ENCODE data around the gene RAB30. TPM values are rescaled to one million over a fixed set of nuclear protein-coding genes. Genes with fewer than 3 reads are reported as not detected.

The RAB30 gene
- total RNA-seq, 1 experiment from 2014 or later: 1.5 TPM

DNA sequence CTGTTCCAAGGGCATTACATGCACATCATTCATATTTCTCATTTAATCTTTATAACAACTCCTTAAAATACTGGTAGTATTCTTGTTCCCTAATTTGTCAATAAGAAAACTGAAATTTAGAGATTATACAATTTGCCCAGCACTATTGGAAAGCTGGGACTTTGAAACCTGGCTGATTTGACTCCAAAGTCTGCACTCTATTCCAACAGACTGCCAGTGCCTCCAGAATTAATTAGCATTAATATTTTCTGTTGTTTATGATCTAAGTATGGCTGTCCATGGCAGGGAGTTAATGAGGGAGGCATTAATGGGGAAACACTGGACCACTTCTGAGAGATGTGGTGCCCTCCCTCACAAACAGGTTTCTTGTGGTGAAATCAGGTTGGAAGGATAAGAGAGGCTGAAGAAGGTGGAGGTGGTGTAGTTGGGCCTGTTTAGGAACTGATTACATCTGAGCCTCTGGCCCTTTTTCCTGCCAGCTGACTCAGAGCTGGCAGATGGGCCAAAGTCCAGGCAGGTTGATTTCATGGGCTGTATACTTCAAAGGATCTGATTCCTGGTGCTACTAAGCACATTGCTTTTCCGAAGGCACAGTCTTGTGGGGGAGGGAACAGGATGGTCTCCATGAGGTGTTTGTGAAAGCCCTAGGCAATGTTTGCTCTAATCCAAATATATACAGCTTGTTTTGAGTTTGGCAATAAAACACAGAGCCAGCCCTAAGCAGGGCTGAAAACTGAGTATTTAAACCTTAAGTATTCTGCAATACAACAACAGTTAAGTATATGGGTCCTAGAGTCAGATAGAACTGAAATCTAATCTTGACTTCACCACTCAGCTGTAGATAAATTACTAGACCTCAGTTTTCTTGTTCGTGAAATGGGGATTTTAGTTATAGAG lies 21.0 kb upstream of the RAB30 start:
- no peaks in the 10 kb centered on the region for H3K27me3 Mint-ChIP-seq (ENCODE audit: unreplicated experiment)
- H3K36me3 Mint-ChIP-seq (ENCODE audit: insufficient read depth, unreplicated experiment): peaks cover 9% of the 10 kb centered on the region
- CTCF ChIA-PET: interaction anchor here (0.6 kb wide), 1 partner anchor 59 kb away, joined by 3 read pairs; no protein-coding TSS in a partner anchor
- intact Hi-C loops (cut with micrococcal nuclease; ENCODE audit: unreplicated experiment): loop anchor here (5.0 kb wide), 1 partner anchor 65 kb away; the partner anchor contains the start of gene PCF11
- no peak overlapping the region for H3K27ac Mint-ChIP-seq (ENCODE audit: unreplicated experiment)
- no peak overlapping the region for H3K4me3 Mint-ChIP-seq (ENCODE audit: low read depth, unreplicated experiment)
- TF ChIP-seq, protein P1, sequence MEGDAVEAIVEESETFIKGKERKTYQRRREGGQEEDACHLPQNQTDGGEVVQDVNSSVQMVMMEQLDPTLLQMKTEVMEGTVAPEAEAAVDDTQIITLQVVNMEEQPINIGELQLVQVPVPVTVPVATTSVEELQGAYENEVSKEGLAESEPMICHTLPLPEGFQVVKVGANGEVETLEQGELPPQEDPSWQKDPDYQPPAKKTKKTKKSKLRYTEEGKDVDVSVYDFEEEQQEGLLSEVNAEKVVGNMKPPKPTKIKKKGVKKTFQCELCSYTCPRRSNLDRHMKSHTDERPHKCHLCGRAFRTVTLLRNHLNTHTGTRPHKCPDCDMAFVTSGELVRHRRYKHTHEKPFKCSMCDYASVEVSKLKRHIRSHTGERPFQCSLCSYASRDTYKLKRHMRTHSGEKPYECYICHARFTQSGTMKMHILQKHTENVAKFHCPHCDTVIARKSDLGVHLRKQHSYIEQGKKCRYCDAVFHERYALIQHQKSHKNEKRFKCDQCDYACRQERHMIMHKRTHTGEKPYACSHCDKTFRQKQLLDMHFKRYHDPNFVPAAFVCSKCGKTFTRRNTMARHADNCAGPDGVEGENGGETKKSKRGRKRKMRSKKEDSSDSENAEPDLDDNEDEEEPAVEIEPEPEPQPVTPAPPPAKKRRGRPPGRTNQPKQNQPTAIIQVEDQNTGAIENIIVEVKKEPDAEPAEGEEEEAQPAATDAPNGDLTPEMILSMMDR (IDR thresholded peaks at IDR 0.05; ENCODE audit: unreplicated experiment): no peak
- no TSS peak for BruUV-seq (replicated peaks)
- no peaks in the 10 kb centered on the region for H3K9me3 Mint-ChIP-seq (ENCODE audit: low read depth, unreplicated experiment)
- H3K4me1 Mint-ChIP-seq (ENCODE audit: low read depth, unreplicated experiment): peaks cover 10% of the 10 kb centered on the region
- DNase-seq: peak; percentile 50

DNA sequence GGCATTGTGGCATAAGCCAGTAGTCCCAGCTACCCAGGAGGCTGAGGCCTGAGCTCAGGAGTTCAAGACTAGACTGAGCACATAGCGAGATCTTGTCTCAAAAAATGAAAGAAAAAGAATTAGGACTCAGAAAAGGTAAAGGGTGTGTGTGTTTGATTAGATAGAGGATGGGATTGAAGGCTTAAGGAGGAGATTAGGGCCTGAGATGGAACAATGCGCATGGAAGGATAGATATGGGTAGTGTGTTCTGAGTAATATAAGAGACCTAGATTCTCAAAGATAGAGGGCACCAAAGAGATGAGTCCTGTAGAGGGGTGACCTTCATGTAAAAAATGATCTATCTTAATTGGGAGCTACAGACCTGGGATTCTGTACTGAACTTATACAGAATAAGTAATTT lies 17.3 kb upstream of the RAB30 start:
- no peaks in the 10 kb centered on the region for H3K27me3 Mint-ChIP-seq (ENCODE audit: unreplicated experiment)
- no TSS peak for BruUV-seq (replicated peaks)
- DNase-seq: no peak
- H3K9me3 Mint-ChIP-seq (ENCODE audit: low read depth, unreplicated experiment): no peaks in the 10 kb centered on the region
- intact Hi-C loops (cut with micrococcal nuclease; ENCODE audit: unreplicated experiment): no loop called here
- H3K4me1 Mint-ChIP-seq (ENCODE audit: low read depth, unreplicated experiment): peaks cover 10% of the 10 kb centered on the region
- CTCF ChIA-PET: no interaction called here
- TF ChIP-seq, protein P1 (IDR thresholded peaks at IDR 0.05; ENCODE audit: unreplicated experiment): no peak
- H3K36me3 Mint-ChIP-seq (ENCODE audit: insufficient read depth, unreplicated experiment): peaks cover 11% of the 10 kb centered on the region
- H3K27ac Mint-ChIP-seq (ENCODE audit: unreplicated experiment): peak overlapping the region; percentile 9
- no peak overlapping the region for H3K4me3 Mint-ChIP-seq (ENCODE audit: low read depth, unreplicated experiment)

DNA sequence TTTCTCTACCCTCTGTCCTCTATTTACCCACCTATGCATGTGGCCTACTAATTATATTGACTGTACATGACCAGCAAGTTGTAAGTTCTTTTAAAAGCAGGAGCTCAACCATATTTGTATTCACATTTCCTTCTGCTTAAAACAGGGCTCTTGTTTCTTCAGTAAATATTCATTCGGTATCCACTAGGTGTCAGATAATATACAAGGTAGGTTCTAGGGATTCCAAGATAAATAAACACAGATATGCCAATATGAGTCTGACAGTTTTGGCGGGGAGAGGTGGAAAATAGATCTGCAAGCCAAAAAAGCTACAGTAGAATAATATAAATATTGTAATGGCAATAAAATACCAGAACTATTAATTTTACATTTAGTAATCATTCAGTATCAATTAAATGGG lies 15.3 kb upstream of the RAB30 start:
- no peak overlapping the region for H3K27ac Mint-ChIP-seq (ENCODE audit: unreplicated experiment)
- no peaks in the 10 kb centered on the region for H3K27me3 Mint-ChIP-seq (ENCODE audit: unreplicated experiment)
- peaks cover 17% of the 10 kb centered on the region for H3K36me3 Mint-ChIP-seq (ENCODE audit: insufficient read depth, unreplicated experiment)
- H3K4me1 Mint-ChIP-seq (ENCODE audit: low read depth, unreplicated experiment): no peaks in the 10 kb centered on the region
- intact Hi-C loops (cut with micrococcal nuclease; ENCODE audit: unreplicated experiment): no loop called here
- no TSS peak for BruUV-seq (replicated peaks)
- TF ChIP-seq, protein P1 (IDR thresholded peaks at IDR 0.05; ENCODE audit: unreplicated experiment): no peak
- H3K9me3 Mint-ChIP-seq (ENCODE audit: low read depth, unreplicated experiment): no peaks in the 10 kb centered on the region
- no peak for DNase-seq
- H3K4me3 Mint-ChIP-seq (ENCODE audit: low read depth, unreplicated experiment): no peak overlapping the region
- CTCF ChIA-PET: interaction anchor here (0.6 kb wide), 1 partner anchor 12 kb away, joined by 3 read pairs; no protein-coding TSS in a partner anchor

- no peak for DNase-seq
- Mint-ChIP-seq H3K9me3 (ENCODE audit: low read depth, unreplicated experiment) (no peaks in the 10 kb centered on the region), H3K27me3 (ENCODE audit: unreplicated experiment) (no peaks in the 10 kb centered on the region), H3K4me1 (ENCODE audit: low read depth, unreplicated experiment) (no peaks in the 10 kb centered on the region), H3K36me3 (ENCODE audit: insufficient read depth, unreplicated experiment) (peaks cover 15% of the 10 kb centered on the region), H3K27ac (ENCODE audit: unreplicated experiment) (no peak overlapping the region), H3K4me3 (ENCODE audit: low read depth, unreplicated experiment) (no peak overlapping the region)
- CTCF ChIA-PET: no interaction called here
- BruUV-seq (replicated peaks): no TSS peak
- intact Hi-C loops (cut with micrococcal nuclease; ENCODE audit: unreplicated experiment): no loop called here
- TF ChIP-seq, protein P1 (IDR thresholded peaks at IDR 0.05; ENCODE audit: unreplicated experiment): no peak
These were observed 8.1 kb upstream of the RAB30 start for GRCh38 chr11:83079820-83080219.

All from Calu3 (cell line).